ENCODE measurements around the gene HK1. TPM values are rescaled to one million over a fixed set of nuclear protein-coding genes. Genes with fewer than 3 reads are reported as not detected.
"Not testable (repeated sequence)": the region's sequence is repeated elsewhere in the genome, so short reads cannot be mapped to it uniquely, and the experiment has no call there.

Gene HK1
- polyA plus RNA-seq, 3 donors: 52.4 to 60.9 (median 54.3) TPM

GRCh38 chr10:69325637-69326523 lies 47.6 kb downstream of the HK1 start:
- DNase-seq (ENCODE audit: low read depth in 3 of 3, low spot score in 2 of 3): not testable (repeated sequence)

GRCh38 chr10:69326692-69327091 lies 48.4 kb downstream of the HK1 start:
- no peak for DNase-seq (ENCODE audit: low read depth in 3 of 3, low spot score in 2 of 3)

GRCh38 chr10:69327463-69328379 lies 49.4 kb downstream of the HK1 start:
- no peak for DNase-seq (ENCODE audit: low read depth in 3 of 3, low spot score in 2 of 3)

- DNase-seq (ENCODE audit: low read depth in 3 of 3, low spot score in 2 of 3): no peak
Measured at GRCh38 chr10:69328380-69328735, 50.1 kb downstream of the HK1 start.

- DNase-seq (ENCODE audit: low read depth in 3 of 3, low spot score in 2 of 3): not testable (repeated sequence)
Measured at GRCh38 chr10:69328888-69329287, 50.6 kb downstream of the HK1 start.

GRCh38 chr10:69329721-69330178 lies 51.5 kb downstream of the HK1 start:
- DNase-seq (ENCODE audit: low read depth in 3 of 3, low spot score in 2 of 3): no peak

- DNase-seq (ENCODE audit: low read depth in 3 of 3, low spot score in 2 of 3): no peak
Measured at GRCh38 chr10:69331161-69331560, 52.9 kb downstream of the HK1 start.

GRCh38 chr10:69332278-69333010 lies 54.1 kb downstream of the HK1 start:
- DNase-seq (ENCODE audit: low read depth in 3 of 3, low spot score in 2 of 3): no peak

GRCh38 chr10:69333205-69333604 lies 54.9 kb downstream of the HK1 start:
- no peak for DNase-seq (ENCODE audit: low read depth in 3 of 3, low spot score in 2 of 3)

GRCh38 chr10:69333865-69334301 lies 55.6 kb downstream of the HK1 start:
- not testable (repeated sequence) for DNase-seq (ENCODE audit: low read depth in 3 of 3, low spot score in 2 of 3)

GRCh38 chr10:69334302-69335062 lies 56.2 kb downstream of the HK1 start:
- DNase-seq (ENCODE audit: low read depth in 3 of 3, low spot score in 2 of 3): no peak

GRCh38 chr10:69335063-69335587 lies 56.8 kb downstream of the HK1 start:
- no peak for DNase-seq (ENCODE audit: low read depth in 3 of 3, low spot score in 2 of 3)

GRCh38 chr10:69335613-69336012 lies 57.3 kb downstream of the HK1 start:
- DNase-seq (ENCODE audit: low read depth in 3 of 3, low spot score in 2 of 3): no peak

GRCh38 chr10:69336952-69337295 lies 58.6 kb downstream of the HK1 start:
- DNase-seq (ENCODE audit: low read depth in 3 of 3, low spot score in 2 of 3): no peak

GRCh38 chr10:69337296-69338132 lies 59.2 kb downstream of the HK1 start:
- DNase-seq (ENCODE audit: low read depth in 3 of 3, low spot score in 2 of 3): no peak

GRCh38 chr10:69338133-69338456 lies 59.8 kb downstream of the HK1 start:
- no peak for DNase-seq (ENCODE audit: low read depth in 3 of 3, low spot score in 2 of 3)

- no peak for DNase-seq (ENCODE audit: low read depth in 3 of 3, low spot score in 2 of 3)
Measured at GRCh38 chr10:69338547-69339450, 60.5 kb downstream of the HK1 start.

- DNase-seq (ENCODE audit: low read depth in 3 of 3, low spot score in 2 of 3): no peak
Measured at GRCh38 chr10:69340695-69341094, 62.4 kb downstream of the HK1 start.
